ENCODE results near the gene AK3. TPM values are rescaled to one million over a fixed set of nuclear protein-coding genes. Genes with fewer than 3 reads are reported as not detected.

AK3 gene
- total RNA-seq, 4 donors from 2014 or later = 67.7 to 119 (median 91.3) TPM

DNA sequence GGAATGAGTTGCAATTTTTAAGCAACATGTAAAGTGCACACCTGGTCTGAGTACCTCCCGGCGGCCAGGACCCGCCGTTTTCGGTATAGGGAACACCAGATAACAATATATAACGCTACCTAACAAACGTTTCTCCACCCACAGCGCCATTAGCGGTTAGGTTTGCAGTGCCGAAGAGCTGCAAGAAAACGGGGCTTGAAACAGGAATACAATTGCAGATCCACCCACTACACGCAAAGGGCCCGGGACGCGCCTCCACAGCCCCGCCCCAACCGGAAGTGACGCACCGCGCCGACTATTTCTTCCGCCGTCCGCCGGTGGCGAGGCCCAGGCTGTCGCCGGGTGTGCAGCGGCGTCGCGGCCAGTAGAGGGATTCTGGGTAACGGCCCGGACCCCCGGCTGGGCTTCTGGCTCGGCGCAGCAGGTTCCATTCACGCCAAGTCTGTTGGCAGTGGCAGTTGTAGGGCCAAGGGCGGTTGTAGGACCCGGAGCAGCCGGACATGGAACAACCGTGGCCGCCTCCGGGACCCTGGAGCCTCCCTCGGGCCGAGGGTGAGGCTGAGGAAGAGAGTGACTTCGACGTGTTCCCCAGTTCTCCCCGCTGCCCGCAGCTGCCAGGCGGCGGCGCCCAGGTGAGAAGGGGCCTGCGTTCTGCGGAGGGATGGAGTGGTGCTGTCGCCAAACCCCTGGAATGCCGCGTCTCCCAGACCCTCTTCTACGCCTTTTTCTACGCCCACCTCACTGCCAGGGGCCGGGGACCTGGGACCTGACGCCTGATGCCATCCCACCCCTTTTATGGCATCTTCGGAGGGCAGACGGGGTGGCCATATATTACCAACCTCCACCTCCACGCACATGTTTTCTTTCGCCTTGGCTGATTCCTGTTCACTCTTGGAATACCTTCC is 61.5 kb downstream of the AK3 start, which contains the start of gene CDC37L1:
CDC37L1 (plus strand) TSS at position 302 of the 905 bp plus-strand sequence; CDS start at position 501, 199 bp downstream.
- TF ChIP-seq, protein P1, sequence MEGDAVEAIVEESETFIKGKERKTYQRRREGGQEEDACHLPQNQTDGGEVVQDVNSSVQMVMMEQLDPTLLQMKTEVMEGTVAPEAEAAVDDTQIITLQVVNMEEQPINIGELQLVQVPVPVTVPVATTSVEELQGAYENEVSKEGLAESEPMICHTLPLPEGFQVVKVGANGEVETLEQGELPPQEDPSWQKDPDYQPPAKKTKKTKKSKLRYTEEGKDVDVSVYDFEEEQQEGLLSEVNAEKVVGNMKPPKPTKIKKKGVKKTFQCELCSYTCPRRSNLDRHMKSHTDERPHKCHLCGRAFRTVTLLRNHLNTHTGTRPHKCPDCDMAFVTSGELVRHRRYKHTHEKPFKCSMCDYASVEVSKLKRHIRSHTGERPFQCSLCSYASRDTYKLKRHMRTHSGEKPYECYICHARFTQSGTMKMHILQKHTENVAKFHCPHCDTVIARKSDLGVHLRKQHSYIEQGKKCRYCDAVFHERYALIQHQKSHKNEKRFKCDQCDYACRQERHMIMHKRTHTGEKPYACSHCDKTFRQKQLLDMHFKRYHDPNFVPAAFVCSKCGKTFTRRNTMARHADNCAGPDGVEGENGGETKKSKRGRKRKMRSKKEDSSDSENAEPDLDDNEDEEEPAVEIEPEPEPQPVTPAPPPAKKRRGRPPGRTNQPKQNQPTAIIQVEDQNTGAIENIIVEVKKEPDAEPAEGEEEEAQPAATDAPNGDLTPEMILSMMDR (IDR thresholded peaks at IDR 0.05) = peak; percentile 55 to 92 (median 80)
- peak; percentile 97 for TF ChIP-seq POLR2A (IDR thresholded peaks at IDR 0.05)
- H3K9me3 ChIP-seq = no peaks in the 10 kb centered on the region
- DNase-seq = peak; percentile 99 to 100 (median 99)
- H3K27me3 ChIP-seq = no peaks in the 10 kb centered on the region
- H3K4me1 ChIP-seq = peaks cover 0 to 11% (median 0%) of the 10 kb centered on the region in 4 donors
- H3K4me3 ChIP-seq = peak within 1 kb of the TSS; percentile 57 to 89 (median 79)
- peak within 1 kb of the TSS; percentile 91 to 98 (median 97) for H3K27ac ChIP-seq
- no peaks in the 10 kb centered on the region for H3K36me3 ChIP-seq

DNA sequence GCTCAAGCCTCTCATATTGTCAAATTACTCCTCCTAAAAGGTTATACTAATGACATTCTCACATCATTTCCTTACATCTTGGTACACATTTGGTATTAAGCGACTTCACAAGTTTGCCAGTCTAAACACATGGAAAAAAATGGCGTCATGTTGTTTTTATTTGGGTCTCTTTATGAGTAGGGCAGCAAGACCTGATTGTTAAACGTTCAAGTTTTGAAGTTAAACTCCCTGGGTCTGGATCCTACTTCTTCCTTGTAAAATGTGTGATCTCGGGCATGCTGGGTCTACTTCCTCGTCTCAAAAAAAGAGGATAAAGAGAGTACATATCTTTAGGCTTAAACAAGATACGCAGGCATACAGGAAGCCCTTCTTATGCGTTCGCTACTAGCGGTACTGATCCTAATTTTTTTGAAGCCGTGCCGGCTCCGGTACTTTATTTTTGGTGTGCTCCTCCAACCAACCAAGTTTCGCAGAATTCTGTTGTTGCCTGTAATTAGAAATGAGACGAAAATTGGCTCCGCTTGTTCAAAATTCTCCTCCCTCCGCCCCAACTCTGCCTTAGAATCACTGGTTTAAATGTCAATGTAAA is 62.2 kb downstream of the AK3 start:
- no peak for TF ChIP-seq POLR2A (IDR thresholded peaks at IDR 0.05)
- TF ChIP-seq, protein P1 (IDR thresholded peaks at IDR 0.05) = no peak
- Histone ChIP-seq H3K4me1 (peaks cover 0 to 11% (median 0%) of the 10 kb centered on the region in 4 donors), H3K4me3 (peak overlapping the region; percentile 57 to 89 (median 79)), H3K36me3 (no peaks in the 10 kb centered on the region), H3K27me3 (no peaks in the 10 kb centered on the region), H3K9me3 (no peaks in the 10 kb centered on the region), H3K27ac (peak overlapping the region; percentile 91 to 98 (median 97))
- no peak for DNase-seq

GRCh38 chr9:4677392-4677791 is 63.6 kb downstream of the AK3 start:
- Histone ChIP-seq H3K27me3 (no peaks in the 10 kb centered on the region), H3K36me3 (no peaks in the 10 kb centered on the region), H3K9me3 (no peaks in the 10 kb centered on the region), H3K4me1 (peaks cover 0 to 11% (median 0%) of the 10 kb centered on the region in 4 donors), H3K4me3 (no peak overlapping the region), H3K27ac (peak overlapping the region in 1 of 4 donors; percentile 98)
- TF ChIP-seq, protein P1 (IDR thresholded peaks at IDR 0.05) = no peak
- no peak for TF ChIP-seq POLR2A (IDR thresholded peaks at IDR 0.05)
- DNase-seq = no peak

GRCh38 chr9:4674783-4675182 is 66.2 kb downstream of the AK3 start:
- Histone ChIP-seq H3K27ac (no peak overlapping the region), H3K4me1 (no peaks in the 10 kb centered on the region), H3K4me3 (no peak overlapping the region), H3K9me3 (no peaks in the 10 kb centered on the region), H3K27me3 (no peaks in the 10 kb centered on the region), H3K36me3 (no peaks in the 10 kb centered on the region)
- TF ChIP-seq, protein P1 (IDR thresholded peaks at IDR 0.05) = no peak
- no peak for TF ChIP-seq POLR2A (IDR thresholded peaks at IDR 0.05)
- no peak for DNase-seq

- TF ChIP-seq, protein P1 (IDR thresholded peaks at IDR 0.05) = no peak
- Histone ChIP-seq H3K36me3 (no peaks in the 10 kb centered on the region), H3K4me1 (no peaks in the 10 kb centered on the region), H3K9me3 (no peaks in the 10 kb centered on the region), H3K27ac (no peak overlapping the region), H3K27me3 (no peaks in the 10 kb centered on the region), H3K4me3 (no peak overlapping the region)
- DNase-seq = no peak
Measured at GRCh38 chr9:4671737-4672136, 69.3 kb downstream of the AK3 start.

Measured in Peyer's patch (tissue), 4 donors.